ENCODE results near the gene OR7A10. TPM values are rescaled to one million over a fixed set of nuclear protein-coding genes. Genes with fewer than 3 reads are reported as not detected.

OR7A10 gene
- total and polyA plus RNA-seq, 9 donors, result not detected

DNA sequence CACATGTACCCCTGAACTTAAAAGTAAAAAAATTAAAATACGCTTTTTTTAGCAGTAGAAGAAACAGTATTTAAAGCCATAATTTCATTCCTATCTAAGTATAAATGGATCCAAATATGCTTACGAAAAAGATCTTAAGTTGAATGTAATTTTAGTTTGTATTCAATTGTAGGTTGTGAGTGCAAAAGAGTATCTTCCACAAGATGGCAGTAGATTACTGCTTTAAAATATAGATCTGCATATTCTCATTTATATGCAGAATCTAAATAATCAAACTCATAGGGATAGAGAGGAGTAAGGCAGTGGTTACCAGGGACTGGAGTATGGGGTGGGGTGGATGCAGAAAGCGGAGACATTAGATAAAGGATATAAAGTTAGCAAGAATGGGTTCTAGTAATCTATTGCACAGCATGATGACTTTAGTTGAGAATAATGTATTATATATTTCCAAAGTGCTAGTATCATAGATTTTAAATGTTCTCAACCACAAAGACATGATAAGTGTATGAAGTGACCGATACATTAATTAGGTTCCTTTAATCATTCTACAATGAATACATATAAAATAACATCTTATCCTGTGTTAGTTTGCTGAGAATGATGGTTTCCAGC lies 23.0 kb upstream of the OR7A10 start:
- Histone ChIP-seq H3K27me3 (no peaks in the 10 kb centered on the region), H3K36me3 (no peaks in the 10 kb centered on the region), H3K27ac (no peak overlapping the region), H3K4me3 (no peak overlapping the region), H3K9me3 (no peaks in the 10 kb centered on the region), H3K4me1 (ENCODE audit: insufficient read depth) (no peaks in the 10 kb centered on the region)
- no peak for DNase-seq
- intact Hi-C loops (cut with DNase I), result no loop called here
- WGBS, 3 donors, result 70 to 71% (median 70%) methylated on average over 4 of the region's 4 CpGs
- TF ChIP-seq EP300 (IDR thresholded peaks at IDR 0.05), result no peak
- TF ChIP-seq, protein P1, sequence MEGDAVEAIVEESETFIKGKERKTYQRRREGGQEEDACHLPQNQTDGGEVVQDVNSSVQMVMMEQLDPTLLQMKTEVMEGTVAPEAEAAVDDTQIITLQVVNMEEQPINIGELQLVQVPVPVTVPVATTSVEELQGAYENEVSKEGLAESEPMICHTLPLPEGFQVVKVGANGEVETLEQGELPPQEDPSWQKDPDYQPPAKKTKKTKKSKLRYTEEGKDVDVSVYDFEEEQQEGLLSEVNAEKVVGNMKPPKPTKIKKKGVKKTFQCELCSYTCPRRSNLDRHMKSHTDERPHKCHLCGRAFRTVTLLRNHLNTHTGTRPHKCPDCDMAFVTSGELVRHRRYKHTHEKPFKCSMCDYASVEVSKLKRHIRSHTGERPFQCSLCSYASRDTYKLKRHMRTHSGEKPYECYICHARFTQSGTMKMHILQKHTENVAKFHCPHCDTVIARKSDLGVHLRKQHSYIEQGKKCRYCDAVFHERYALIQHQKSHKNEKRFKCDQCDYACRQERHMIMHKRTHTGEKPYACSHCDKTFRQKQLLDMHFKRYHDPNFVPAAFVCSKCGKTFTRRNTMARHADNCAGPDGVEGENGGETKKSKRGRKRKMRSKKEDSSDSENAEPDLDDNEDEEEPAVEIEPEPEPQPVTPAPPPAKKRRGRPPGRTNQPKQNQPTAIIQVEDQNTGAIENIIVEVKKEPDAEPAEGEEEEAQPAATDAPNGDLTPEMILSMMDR (IDR thresholded peaks at IDR 0.05), result no peak
- no peak for TF ChIP-seq POLR2A (IDR thresholded peaks at IDR 0.05)

DNA sequence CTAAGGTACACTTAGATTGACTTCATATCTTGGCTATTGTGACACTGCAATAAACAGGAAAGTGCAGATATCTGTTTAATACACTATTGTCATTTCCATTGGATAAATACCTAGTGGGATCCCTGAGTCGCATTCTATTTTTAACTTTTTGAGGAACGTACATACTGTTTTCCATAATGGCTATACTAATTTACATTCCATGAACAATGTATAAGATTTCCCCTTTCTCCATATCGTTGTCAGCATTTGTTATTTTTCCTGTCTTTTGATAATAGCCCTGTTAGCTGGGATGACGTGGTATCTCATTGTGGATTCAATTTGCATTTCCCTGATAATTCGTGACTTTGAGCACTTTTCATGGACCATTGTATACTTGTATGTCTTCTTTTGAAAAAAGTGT lies 19.8 kb upstream of the OR7A10 start:
- WGBS, 3 donors, result 71 to 73% (median 71%) methylated on average over 5 of the region's 5 CpGs
- no peak for DNase-seq
- intact Hi-C loops (cut with DNase I), result no loop called here
- H3K4me1 ChIP-seq (ENCODE audit: insufficient read depth), result no peaks in the 10 kb centered on the region
- no peak overlapping the region for H3K4me3 ChIP-seq
- H3K27me3 ChIP-seq, result no peaks in the 10 kb centered on the region
- no peak overlapping the region for H3K27ac ChIP-seq
- H3K9me3 ChIP-seq, result no peaks in the 10 kb centered on the region
- TF ChIP-seq EP300 (IDR thresholded peaks at IDR 0.05) (no peak), POLR2A (IDR thresholded peaks at IDR 0.05) (no peak)
- TF ChIP-seq, protein P1 (IDR thresholded peaks at IDR 0.05), result no peak
- no peaks in the 10 kb centered on the region for H3K36me3 ChIP-seq

DNA sequence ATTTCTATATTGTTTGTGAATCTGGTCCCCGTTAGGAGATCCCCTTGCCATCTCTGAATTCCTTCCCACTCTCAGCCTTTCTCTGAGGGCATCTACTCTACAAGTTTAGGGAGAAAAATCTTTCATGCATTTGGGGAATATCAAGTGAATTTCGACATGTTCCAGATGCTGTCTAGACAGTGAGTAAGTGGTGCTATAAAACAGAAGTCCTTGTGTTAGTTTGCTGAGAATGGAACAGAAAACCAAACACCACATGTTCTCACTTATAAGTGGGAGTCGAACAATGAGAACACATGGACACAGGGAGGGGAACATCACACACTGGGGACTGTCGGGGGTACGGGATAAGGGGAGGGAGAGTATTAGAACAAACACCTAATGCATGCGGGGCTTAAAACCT lies 5.1 kb downstream of the OR7A10 start:
- Histone ChIP-seq H3K9me3 (no peaks in the 10 kb centered on the region), H3K36me3 (no peaks in the 10 kb centered on the region), H3K4me1 (ENCODE audit: insufficient read depth) (no peaks in the 10 kb centered on the region), H3K27me3 (no peaks in the 10 kb centered on the region), H3K27ac (no peak overlapping the region), H3K4me3 (no peak overlapping the region)
- 17 to 29% (median 22%) methylated on average over 6 of the region's 6 CpGs for WGBS, 3 donors
- intact Hi-C loops (cut with DNase I), result no loop called here
- no peak for TF ChIP-seq POLR2A (IDR thresholded peaks at IDR 0.05)
- no peak for TF ChIP-seq EP300 (IDR thresholded peaks at IDR 0.05)
- TF ChIP-seq, protein P1 (IDR thresholded peaks at IDR 0.05), result no peak
- no peak for DNase-seq

DNA sequence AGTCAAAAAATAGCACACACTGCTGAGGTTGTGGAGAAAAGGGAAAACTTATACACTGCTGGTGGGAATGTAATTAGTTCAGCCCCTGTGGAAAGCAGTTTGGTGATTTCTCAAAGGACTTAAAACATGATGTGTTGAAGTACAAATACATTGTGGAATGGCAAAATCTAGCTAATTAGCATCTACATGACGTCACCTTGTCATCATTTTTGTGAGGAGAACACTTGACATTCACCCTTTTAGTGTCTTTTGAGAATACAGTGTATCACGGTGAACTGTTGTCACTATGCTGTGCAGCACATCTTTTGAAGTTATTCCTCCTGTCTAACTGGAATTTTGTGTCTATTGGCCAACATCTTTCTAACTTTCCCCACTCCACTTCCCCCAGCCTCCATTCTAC lies 5.6 kb downstream of the OR7A10 start:
- intact Hi-C loops (cut with DNase I), result no loop called here
- TF ChIP-seq, protein P1 (IDR thresholded peaks at IDR 0.05), result no peak
- TF ChIP-seq POLR2A (IDR thresholded peaks at IDR 0.05) (no peak), EP300 (IDR thresholded peaks at IDR 0.05) (no peak)
- no peak overlapping the region for H3K4me3 ChIP-seq
- no peaks in the 10 kb centered on the region for H3K27me3 ChIP-seq
- H3K9me3 ChIP-seq, result no peaks in the 10 kb centered on the region
- no peak for DNase-seq
- no peak overlapping the region for H3K27ac ChIP-seq
- WGBS, 3 donors, result 44 to 50% (median 48%) methylated on average over 2 of the region's 2 CpGs
- H3K4me1 ChIP-seq (ENCODE audit: insufficient read depth), result no peaks in the 10 kb centered on the region
- H3K36me3 ChIP-seq, result no peaks in the 10 kb centered on the region
